PFSK-1 (cell line): Measurements from ENCODE around the gene RNF220.

Source experiments
- FOXP2 ChIP-seq: optimal IDR thresholded peaks from 2 replicates; pipeline ENCODE3; 2011; ENCODE audit warnings: borderline replicate concordance, control low read depth, inconsistent platforms; ENCODE audit not compliant: insufficient read depth; ENCODE audit errors: extremely low read length, extremely low read depth
- TAF1 ChIP-seq: IDR thresholded peaks from 2 replicates; pipeline ENCODE4 v1.6.1; 2012; ENCODE audit warnings: low read length, control low read depth, borderline replicate concordance; ENCODE audit not compliant: insufficient read depth

DNA sequence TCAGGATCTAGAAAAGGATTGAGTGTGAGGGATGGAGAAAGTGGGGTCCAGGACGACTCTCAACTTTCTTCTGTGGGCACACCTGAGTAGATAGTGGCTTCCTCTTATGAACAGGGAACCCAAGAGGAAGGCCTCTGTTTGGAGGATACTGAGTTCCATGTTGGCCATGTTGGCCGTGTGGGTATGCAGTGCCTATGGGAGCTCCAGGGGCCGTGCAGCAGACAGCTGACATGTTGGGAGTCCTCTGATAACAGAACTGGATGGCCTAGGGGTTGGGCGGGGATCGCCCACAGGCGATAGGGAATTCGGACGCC, 226.2 kb downstream of the RNF220 start:
- TF ChIP-seq TAF1 = no peak
- TF ChIP-seq FOXP2 = no peak
